Stimulated activated CD8-positive, alpha-beta memory T cell treated with anti-CD3 and anti-CD28 coated beads, Interleukin-7, amount 100 ng/mL, for 24 hours (primary cell): ENCODE measurements around the gene KCNQ1OT1.

Source experiments
- DNase-seq: peaks from one replicate; pipeline ENCODE4 v3.0.0-alpha.2; 2020; ENCODE audit warnings: low read depth

The KCNQ1OT1 gene

DNA sequence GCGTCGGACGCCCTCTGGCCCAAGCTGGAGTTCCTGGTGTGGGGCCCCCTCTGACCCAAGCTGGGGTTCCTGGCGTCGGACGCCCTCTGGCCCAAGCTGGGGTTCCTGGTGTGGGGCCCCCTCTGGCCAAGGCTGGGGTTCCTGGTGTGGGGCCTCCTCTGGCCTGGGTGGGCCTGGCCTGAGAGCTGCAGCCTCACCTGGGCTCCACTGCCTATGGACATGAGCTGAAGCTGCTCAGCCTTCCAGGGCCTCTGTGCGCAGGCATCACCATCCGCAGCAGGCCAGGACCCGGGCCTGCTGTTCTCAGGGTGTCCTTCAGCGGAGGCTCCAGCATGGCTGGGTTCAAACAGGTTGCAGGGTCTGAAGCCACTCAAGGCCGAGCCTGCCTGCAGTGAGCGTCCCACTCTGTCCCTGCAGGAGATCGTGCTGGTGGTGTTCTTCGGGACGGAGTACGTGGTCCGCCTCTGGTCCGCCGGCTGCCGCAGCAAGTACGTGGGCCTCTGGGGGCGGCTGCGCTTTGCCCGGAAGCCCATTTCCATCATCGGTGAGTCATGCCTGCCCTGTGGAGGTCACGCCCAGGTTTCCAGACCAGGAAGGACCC lies 129.5 kb downstream of the KCNQ1OT1 start:
- DNase-seq: no peak

GRCh38 chr11:2569731-2570210 lies 130.0 kb downstream of the KCNQ1OT1 start:
- DNase-seq: no peak

- DNase-seq: no peak
Observed at GRCh38 chr11:2569321-2569721, 130.5 kb downstream of the KCNQ1OT1 start.

DNA sequence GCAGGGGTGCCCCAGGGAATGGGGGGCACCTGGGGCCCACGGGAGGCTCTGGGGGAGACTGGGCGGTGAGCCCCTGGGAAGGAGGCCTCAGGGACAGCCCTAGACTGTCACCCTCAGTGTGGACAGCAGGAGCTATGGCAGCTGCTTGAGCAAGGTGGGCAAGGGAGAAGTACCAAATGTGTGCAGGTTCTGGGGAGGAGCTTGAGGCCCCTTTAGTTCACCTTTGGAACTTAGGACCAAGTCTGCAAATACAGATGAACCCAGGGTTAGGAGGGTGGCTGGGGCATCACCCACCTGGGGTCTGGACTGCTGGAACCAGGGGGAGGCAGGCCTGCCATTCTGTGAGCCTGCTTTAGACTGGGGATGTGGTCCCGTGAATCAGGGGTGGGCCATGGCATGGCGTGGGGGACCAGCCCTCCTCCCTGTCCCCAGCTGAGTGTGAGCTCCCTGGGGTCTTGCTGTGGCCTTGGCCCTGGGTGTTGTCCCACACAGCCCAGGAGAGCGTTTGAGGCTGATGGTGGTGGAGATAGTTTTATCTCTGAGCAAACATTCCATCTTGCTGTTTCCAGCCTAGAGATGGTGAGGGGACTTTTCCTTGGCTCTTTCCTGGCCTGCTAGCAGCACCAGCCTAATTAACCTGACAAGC lies 132.6 kb downstream of the KCNQ1OT1 start:
- no peak for DNase-seq

GRCh38 chr11:2566223-2567025 lies 133.4 kb downstream of the KCNQ1OT1 start:
- DNase-seq: no peak

DNA sequence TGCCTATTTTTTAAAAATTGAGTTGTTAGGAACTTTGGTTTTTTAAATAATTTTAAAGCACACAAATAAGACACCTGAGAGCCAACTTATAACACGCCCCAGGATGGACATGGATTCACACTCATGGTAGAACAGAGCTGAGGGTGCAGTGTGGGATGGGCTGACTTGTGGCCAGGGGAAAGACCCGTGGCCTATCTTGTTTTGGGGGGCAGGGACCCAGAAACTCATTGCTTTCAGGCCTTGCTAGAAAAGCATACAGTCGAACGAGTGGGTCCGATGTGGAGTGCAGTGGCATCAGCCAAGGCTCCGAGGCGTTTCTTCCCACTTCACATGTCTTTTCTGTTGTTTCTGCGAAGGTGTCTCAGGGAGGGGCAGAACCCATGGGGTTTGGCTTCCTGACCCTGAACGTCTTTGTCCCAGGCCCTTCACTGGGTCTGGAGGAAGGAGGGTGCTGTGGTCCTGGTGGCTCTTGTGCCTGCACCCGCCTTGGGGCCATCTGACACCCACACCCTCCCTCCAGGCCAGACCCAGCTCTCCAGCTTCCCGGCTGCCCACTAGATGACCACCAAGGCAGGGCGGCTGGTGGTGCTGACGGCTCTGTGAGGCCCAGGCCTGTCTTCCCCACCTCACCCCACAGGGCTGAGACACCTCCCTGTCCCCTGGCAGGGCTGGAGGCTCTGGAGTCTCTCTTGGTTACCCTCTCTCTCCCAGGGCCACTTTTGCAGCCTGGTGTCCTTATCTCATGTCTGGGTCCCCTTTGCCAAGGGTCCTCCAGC lies 134.2 kb downstream of the KCNQ1OT1 start:
- DNase-seq: no peak

GRCh38 chr11:2564588-2565425 lies 135.0 kb downstream of the KCNQ1OT1 start:
- DNase-seq: no peak

DNA sequence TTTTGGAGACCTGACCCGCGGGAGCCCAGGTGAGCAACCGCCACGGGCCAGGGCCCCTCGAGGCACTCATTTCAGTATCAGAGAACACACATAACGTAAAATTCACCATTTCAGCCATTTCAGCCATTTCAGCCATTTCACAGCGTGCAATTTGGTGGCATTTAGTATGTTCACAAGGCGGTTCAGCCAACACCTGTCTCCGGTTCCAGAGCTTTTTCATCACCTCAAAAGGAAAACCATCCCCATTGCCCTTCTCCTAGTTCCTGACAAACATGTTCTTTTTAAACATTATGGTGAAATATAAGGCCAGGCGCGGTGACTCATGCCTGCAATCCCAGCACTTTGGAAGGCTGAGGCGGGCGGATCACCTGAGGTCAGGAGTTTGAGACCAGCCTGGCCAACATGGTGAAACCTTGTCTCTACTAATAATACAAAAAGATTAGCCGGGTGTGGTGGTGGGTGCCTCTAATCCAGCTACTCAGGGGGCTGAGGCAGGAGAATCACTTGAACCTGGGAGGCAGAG lies 135.7 kb downstream of the KCNQ1OT1 start:
- no peak for DNase-seq

DNA sequence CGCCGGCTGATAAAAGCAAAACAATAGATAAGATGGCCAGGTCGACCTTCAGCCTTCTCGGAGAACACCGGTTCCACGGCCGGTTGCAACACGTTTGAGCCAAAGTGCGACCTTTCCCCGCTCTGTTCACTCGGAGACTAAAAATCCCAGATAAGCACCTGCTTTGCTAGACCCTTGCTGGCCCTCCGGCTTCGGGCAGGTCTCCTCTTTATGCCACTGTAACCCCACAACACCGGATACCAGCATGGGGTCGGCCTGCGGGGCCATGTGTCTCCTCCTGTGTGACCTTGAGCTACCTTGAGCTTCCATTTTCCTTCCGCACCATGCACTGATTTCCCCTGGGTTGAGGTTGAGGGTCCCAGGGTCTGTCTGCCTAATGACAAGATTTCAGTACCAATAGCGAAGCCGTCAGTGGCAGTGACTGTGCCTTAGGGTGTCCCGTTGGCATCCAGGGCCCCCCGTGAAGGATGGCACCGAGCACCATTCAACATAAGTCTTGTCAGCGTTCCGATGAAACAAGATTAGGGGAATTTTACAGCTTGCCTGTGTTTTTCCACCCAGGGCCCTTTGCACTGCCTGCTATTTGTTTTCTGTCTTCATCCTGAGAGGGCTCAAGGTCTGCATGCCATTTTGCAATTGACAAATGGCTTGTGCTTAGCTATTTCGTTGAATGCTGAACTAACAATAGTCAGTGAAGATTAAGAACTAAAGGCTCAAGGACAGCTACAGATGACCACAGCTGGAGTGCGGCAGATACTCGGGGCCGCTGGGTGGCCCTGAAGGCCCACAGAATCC lies 136.4 kb downstream of the KCNQ1OT1 start:
- DNase-seq: no peak

DNA sequence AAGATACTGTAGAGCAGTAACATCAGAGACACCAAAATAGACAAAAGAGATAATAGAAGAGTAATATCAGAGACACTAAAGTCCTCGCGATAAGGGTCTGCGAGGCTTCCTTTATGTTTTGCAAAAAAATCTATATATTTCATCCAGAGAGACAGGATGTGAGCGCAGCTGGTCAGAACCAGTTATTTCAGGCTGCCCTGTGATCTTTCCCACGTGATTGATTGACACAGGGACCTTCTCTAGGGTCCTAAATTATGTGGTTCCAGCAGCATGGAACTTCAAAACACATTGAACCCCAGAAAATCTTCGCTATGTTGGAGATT lies 136.9 kb downstream of the KCNQ1OT1 start:
- no peak for DNase-seq

DNA sequence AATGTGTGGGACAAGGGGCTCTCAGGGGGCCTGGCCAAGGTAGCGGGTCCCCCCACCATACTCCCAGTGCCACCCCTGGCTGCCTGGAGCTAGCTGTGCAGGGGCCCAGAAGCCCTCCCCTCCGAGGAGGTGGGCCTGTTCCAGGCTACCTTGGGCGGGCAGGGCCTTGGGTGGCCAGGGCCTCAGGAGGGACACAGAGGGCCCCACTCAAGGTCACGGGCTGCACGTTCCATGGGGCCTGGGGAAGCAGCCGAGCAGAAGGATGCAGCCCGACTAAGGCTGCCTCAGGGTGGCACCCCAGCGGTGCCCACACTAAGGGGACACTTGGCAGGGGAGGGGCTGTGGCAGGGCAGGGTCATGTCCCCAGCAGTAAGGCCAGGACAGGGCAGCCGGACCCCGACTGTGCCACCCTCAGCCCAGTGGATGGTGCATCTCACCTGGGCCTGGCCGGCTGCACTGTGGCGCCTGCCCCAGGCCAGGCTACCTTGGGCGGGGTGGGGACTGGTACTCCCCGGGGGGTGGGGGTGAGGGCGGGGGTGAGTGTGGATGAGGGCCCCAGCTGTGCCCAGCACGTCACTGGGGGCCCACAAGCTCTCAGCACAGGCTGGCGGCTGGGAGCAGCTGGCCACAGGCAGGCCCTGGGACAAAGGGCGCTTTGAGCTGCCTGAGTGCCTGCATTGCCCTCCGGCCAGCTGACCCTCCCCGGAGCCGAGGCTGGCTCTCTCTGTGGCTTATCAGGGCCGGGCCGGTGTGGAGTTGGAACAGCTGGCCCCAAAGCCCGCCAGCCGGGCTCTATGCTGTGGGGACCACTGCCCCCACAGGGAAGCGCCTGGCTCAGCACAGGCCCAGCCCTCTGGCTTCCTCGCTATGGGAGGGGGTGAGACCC lies 137.9 kb downstream of the KCNQ1OT1 start:
- no peak for DNase-seq

DNA sequence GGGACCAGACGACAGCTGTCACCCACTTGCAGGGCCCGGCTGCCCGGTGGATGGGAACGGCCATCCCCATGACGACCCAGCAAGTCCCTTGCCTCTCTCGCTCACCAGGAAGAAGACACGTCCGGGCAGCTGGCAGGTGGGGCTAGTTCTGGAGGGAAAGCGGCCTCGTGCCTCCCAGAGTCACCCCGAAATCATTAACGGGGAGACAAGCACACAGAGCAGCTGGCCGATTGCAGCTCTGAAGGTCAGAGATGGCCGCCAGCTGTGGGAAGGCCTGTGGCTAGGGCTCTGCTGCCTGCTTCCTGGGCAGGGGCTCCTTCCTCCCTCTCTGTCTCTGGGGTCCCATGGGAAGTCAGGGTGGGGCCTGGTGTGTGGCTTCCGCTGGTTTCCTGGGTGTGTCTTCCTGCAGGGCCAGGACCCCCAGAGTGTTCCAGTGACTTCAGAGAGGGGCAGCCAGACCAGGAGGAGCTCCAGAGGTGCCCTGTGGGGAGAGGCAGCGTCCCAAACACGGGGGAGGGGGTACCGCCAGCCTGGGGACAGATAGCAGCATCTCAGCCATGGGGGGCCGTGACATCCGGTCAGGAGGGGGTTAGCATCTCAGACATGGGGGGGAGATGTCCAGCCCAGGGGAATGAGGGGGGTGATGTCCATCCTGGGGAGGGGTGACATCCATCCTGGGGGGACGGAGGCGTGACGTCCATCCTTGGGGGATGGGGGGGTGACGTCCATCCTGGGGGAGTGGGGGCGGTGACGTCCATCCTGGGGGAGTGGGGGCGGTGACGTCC lies 140.1 kb downstream of the KCNQ1OT1 start:
- no peak for DNase-seq

DNA sequence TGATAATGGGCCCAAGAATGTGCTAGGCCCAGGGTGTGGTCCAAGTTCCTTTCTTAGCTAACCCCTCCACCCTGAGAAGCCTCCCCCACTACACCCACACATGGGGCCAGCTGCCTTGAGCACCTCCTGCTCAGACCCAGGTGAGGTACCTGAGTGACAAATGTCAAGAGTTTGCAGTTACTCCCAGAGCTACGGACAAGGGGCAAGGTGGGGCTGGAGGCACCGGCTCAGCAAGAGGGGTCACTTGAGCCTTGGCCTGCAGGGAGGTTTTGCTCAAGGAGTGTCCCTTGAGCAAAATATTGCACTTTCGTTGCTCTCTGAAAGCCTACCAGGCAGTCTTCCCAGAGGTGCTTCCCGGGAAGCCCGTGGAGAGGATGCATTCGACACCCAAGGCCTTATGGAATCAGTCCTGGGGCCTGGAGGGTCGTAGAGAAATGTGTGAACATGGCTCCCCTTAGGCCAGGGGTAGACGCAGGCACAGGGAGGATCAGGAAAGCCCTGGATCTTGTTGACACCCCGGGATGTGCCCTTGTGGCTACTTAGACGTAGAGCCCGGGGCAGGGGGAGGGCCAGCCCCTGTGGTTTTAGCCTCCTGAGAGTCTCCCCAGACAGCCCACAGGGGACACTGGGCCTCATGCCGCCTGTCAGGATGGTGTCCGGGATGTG lies 140.8 kb downstream of the KCNQ1OT1 start:
- DNase-seq: no peak

- DNase-seq: no peak
Observed at GRCh38 chr11:2558397-2558796, 141.4 kb downstream of the KCNQ1OT1 start.
